ENCODE data around the gene ITIH1.

Gene ITIH1

GRCh38 chr3:52798978-52799476 is 21.6 kb downstream of the ITIH1 start:
- peak; percentile 61 for DNase-seq (ENCODE audit: low spot score)
- TF ChIP-seq CTCF (IDR thresholded peaks at IDR 0.05; ENCODE audit: extremely low read depth, missing control alignments), result peak; percentile 38

- no peak for TF ChIP-seq CTCF (IDR thresholded peaks at IDR 0.05; ENCODE audit: extremely low read depth, missing control alignments)
- no peak for DNase-seq (ENCODE audit: low spot score)
Observed at GRCh38 chr3:52800079-52800478, 22.7 kb downstream of the ITIH1 start.

- no peak for DNase-seq (ENCODE audit: low spot score)
- TF ChIP-seq CTCF (IDR thresholded peaks at IDR 0.05; ENCODE audit: extremely low read depth, missing control alignments), result no peak
Observed at GRCh38 chr3:52801839-52802238, 24.4 kb downstream of the ITIH1 start.

GRCh38 chr3:52805270-52806039 is 28.1 kb downstream of the ITIH1 start:
- no peak for TF ChIP-seq CTCF (IDR thresholded peaks at IDR 0.05; ENCODE audit: extremely low read depth, missing control alignments)
- no peak for DNase-seq (ENCODE audit: low spot score)

- no peak for DNase-seq (ENCODE audit: low spot score)
- TF ChIP-seq CTCF (IDR thresholded peaks at IDR 0.05; ENCODE audit: extremely low read depth, missing control alignments), result no peak
Observed at GRCh38 chr3:52809149-52809548, 31.8 kb downstream of the ITIH1 start.

- TF ChIP-seq CTCF (IDR thresholded peaks at IDR 0.05; ENCODE audit: extremely low read depth, missing control alignments), result no peak
- DNase-seq (ENCODE audit: low spot score), result no peak
Observed at GRCh38 chr3:52809662-52810377, 32.4 kb downstream of the ITIH1 start.

GRCh38 chr3:52810923-52811322 is 33.5 kb downstream of the ITIH1 start:
- TF ChIP-seq CTCF (IDR thresholded peaks at IDR 0.05; ENCODE audit: extremely low read depth, missing control alignments), result no peak
- no peak for DNase-seq (ENCODE audit: low spot score)
